PC-3 (cell line): ENCODE data around the gene ADCK2. TPM values are rescaled to one million over a fixed set of nuclear protein-coding genes. Genes with fewer than 3 reads are reported as not detected.

ENCODE experiments used
- ATAC-seq: fragments of 200-7000 bp; cut with Tn5 transposase; 2 replicates; pipeline ENCODE4 v1.9.1; 2020; ENCODE audit warnings: mild to moderate bottlenecking, moderate library complexity
- BruUV-seq: library from RNA; stranded (reverse); fragments of 400-500 nt; replicated peaks from 2 replicates; lab custom pipeline; 2021; lab: Mats Ljungman, UMichigan
- CTCF ChIA-PET: fragments of 300-600 bp; sonication (Branson Sonifier 250); formaldehyde crosslinking; loops from one replicate; lab custom pipeline; 2022; ENCODE audit warnings: antibody characterized with exemption; lab: Charles Lee
- POLR2A ChIA-PET: fragments of 300-600 bp; sonication (Branson Sonifier 250); formaldehyde crosslinking; loops from one replicate; lab custom pipeline; 2022; ENCODE audit warnings: antibody characterized with exemption; ENCODE audit not compliant: unreplicated experiment; lab: Charles Lee
- DNase-seq: peaks from one replicate; pipeline ENCODE4 v3.0.0-alpha.2; 2015
- H2AFZ ChIP-seq: fragments of 300-600 bp; sonication (generic); 2 replicates; pipeline ENCODE4 v1.6.0; 2016; ENCODE audit warnings: antibody characterized with exemption, low read length
- H3F3A ChIP-seq: fragments of 300-600 bp; sonication (generic); one replicate; pipeline ENCODE4 v1.6.0; 2017; ENCODE audit warnings: antibody characterized with exemption, low read length, control low read depth, mild to moderate bottlenecking; ENCODE audit not compliant: unreplicated experiment
- H3K27ac ChIP-seq: fragments of 300-600 bp; sonication (generic); 2 replicates; pipeline ENCODE4 v1.5.1; 2016; ENCODE audit warnings: mild to moderate bottlenecking, low read length
- H3K27me3 ChIP-seq: fragments of 300-600 bp; sonication (generic); 2 replicates; pipeline ENCODE4 v1.6.1; 2016; ENCODE audit warnings: low read length, mixed read lengths
- H3K36me3 ChIP-seq: fragments of 300-600 bp; sonication (generic); 2 replicates; pipeline ENCODE4 v1.6.1; 2016; ENCODE audit warnings: low read depth, mixed run types, low read length, mixed read lengths
- H3K4me1 ChIP-seq: fragments of 300-600 bp; sonication (generic); 2 replicates; pipeline ENCODE4 v1.5.1; 2016; ENCODE audit warnings: low read length; ENCODE audit not compliant: insufficient read depth
- H3K4me2 ChIP-seq: fragments of 300-600 bp; sonication (generic); 2 replicates; pipeline ENCODE4 v1.6.0; 2016; ENCODE audit warnings: low read length
- H3K4me3 ChIP-seq: fragments of 300-600 bp; sonication (generic); 2 replicates; pipeline ENCODE4 v1.5.1; 2016; ENCODE audit warnings: mild to moderate bottlenecking, low read length, mixed read lengths
- H3K79me2 ChIP-seq: fragments of 300-600 bp; sonication (generic); 2 replicates; pipeline ENCODE4 v1.6.1; 2017; ENCODE audit warnings: low read length, mixed read lengths
- H3K9ac ChIP-seq: fragments of 300-600 bp; sonication (generic); 2 replicates; pipeline ENCODE4 v1.6.0; 2016; ENCODE audit warnings: mild to moderate bottlenecking, low read length
- H3K9me2 ChIP-seq: fragments of 300-600 bp; sonication (generic); replicated peaks from 2 replicates; pipeline ENCODE4 v1.6.1; 2016; ENCODE audit warnings: mixed run types, low read length, mixed read lengths
- H3K9me3 ChIP-seq: fragments of 300-600 bp; sonication (generic); 2 replicates; pipeline ENCODE4 v1.6.1; 2016; ENCODE audit warnings: low read length, mixed read lengths
- H4K20me1 ChIP-seq: fragments of 300-600 bp; sonication (generic); 2 replicates; pipeline ENCODE4 v1.6.1; 2016; ENCODE audit warnings: low read length, mixed read lengths
- EZH2 ChIP-seq: fragments of 300-600 bp; sonication (generic); IDR thresholded peaks from one replicate; pipeline ENCODE4 v1.6.1; 2017; ENCODE audit warnings: antibody characterized with exemption, mild to moderate bottlenecking, low read length; ENCODE audit not compliant: unreplicated experiment
- EZH2phosphoT487 ChIP-seq: fragments of 300-600 bp; sonication (generic); IDR thresholded peaks from 2 replicates; pipeline ENCODE4 v1.6.1; 2018; ENCODE audit warnings: mild to moderate bottlenecking, antibody characterized with exemption, low read length, borderline replicate concordance
- intact Hi-C: fragments of 100-400 bp; cut with micrococcal nuclease; formaldehyde crosslinking; loops from 2 replicates; pipeline ENCODE4 v1.9.0; 2023
- total RNA-seq: library from RNA; depleted of rRNA; stranded (reverse); fragments of >200 nt; gene quantifications from 2 replicates; pipeline ENCODE4 v1.2.3, GENCODE V29; 2014
- TF ChIP-seq, protein P1 (sequence below): fragments of 300-600 bp; sonication (generic); conservative IDR thresholded peaks from 2 replicates; pipeline ENCODE4 v1.5.1; 2017; ENCODE audit warnings: antibody characterized with exemption, low read depth, mild to moderate bottlenecking, low read length

The ADCK2 gene
- total RNA-seq, 1 experiment from 2014 or later = 29.4 TPM

DNA sequence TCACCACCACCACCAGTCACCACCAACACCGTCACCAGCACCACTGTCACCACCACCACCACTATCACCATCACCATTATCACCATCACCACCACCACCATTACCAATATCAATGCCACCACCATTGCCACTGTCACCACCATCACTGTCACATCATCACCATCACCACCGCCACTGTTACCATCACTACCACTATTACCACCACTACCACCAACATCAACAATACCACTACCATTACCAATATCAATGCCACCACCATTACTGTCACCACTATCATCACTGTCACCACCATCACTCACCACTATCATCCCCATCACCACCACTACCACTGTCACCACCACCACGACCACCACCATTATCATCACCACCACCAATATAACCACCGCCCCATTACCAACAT lies 18.1 kb upstream of the ADCK2 start:
- TF ChIP-seq EZH2phosphoT487 (no peak), EZH2 (no peak)
- TF ChIP-seq, protein P1, sequence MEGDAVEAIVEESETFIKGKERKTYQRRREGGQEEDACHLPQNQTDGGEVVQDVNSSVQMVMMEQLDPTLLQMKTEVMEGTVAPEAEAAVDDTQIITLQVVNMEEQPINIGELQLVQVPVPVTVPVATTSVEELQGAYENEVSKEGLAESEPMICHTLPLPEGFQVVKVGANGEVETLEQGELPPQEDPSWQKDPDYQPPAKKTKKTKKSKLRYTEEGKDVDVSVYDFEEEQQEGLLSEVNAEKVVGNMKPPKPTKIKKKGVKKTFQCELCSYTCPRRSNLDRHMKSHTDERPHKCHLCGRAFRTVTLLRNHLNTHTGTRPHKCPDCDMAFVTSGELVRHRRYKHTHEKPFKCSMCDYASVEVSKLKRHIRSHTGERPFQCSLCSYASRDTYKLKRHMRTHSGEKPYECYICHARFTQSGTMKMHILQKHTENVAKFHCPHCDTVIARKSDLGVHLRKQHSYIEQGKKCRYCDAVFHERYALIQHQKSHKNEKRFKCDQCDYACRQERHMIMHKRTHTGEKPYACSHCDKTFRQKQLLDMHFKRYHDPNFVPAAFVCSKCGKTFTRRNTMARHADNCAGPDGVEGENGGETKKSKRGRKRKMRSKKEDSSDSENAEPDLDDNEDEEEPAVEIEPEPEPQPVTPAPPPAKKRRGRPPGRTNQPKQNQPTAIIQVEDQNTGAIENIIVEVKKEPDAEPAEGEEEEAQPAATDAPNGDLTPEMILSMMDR = no peak

DNA sequence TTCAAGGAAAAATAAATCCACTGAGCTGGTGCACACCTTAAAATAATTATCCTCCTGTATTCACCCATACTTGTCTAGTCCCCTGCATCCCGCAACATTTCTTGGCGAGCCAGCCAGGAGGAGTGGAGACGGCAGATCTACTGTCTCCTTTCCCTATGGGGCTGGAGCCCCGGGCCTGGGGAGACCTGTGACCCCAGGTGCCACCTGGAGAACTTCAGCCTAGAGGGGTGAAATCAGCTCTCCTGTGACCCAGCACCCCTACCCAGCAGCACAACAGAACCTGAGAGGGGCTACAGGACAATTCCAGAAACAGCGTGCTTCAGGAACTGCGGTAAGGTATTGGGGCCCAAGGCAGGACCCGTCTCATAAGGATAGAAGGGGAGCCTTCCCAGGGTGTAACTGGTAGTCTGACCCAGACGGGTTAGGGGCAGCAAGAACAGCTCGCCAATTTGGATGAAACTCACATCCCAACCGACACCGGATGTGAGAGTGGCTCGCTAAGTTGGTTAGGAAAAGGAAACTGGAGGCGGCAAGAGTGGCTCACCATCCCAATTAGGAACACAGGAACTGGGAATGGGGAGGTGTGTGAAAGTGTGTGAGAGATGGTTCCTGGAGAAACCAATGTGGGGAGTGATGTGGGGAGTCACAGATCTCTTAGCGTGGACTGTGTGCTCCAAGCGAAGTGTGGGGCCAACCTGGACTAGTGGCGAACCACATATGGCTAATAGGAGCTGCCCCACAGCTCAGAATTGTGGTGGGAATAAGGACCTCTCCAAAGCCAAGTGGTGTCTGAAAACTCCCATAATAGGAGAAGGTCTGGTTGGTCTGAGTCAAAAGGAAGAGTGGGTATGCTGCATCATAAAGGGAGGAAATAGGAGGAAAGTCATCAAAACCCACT lies 17.0 kb upstream of the ADCK2 start:
- Histone ChIP-seq H3F3A (no peaks in the 10 kb centered on the region), H3K79me2 (no peaks in the 10 kb centered on the region), H3K27me3 (no peaks in the 10 kb centered on the region), H3K27ac (no peak overlapping the region), H3K36me3 (no peaks in the 10 kb centered on the region), H3K9me3 (no peaks in the 10 kb centered on the region), H3K4me2 (peak overlapping the region; percentile 82), H3K4me3 (peak overlapping the region; percentile 54; the same call in 1 of the 2 replicates), H3K4me1 (peaks cover 19% of the 10 kb centered on the region), H2AFZ (peak overlapping the region; percentile 81; the same call in 1 of the 2 replicates), H3K9me2 (no peaks in the 10 kb centered on the region), H3K9ac (no peak overlapping the region), H4K20me1 (no peaks in the 10 kb centered on the region)
- ChIA-PET POLR2A (no interaction called here), CTCF (no interaction called here)
- DNase-seq (no peak), ATAC-seq (no peak)
- no peak for TF ChIP-seq EZH2phosphoT487
- no TSS peak for BruUV-seq
- intact Hi-C loops = loop anchor here (5.0 kb wide), 1 partner anchor 258 kb away; the partner anchor contains the start of gene SLC37A3

More for the DNA sequence above, 18.1 kb upstream of the ADCK2 start:
- no peaks in the 10 kb centered on the region for H3F3A ChIP-seq
- POLR2A ChIA-PET = no interaction called here
- H3K27me3 ChIP-seq = no peaks in the 10 kb centered on the region
- peaks cover 22% of the 10 kb centered on the region for H3K4me1 ChIP-seq
- DNase-seq (no peak), ATAC-seq (no peak)
- no peak overlapping the region for H3K9ac ChIP-seq
- no peaks in the 10 kb centered on the region for H3K9me2 ChIP-seq
- no peak overlapping the region for H3K4me2 ChIP-seq
- H4K20me1 ChIP-seq = no peaks in the 10 kb centered on the region
- no peaks in the 10 kb centered on the region for H3K36me3 ChIP-seq
- intact Hi-C loops = loop anchor here (5.0 kb wide), 2 partner anchors 47 to 257 kb away; partner anchors contain the start of gene SLC37A3
- no peak overlapping the region for H2AFZ ChIP-seq
- H3K79me2 ChIP-seq = no peaks in the 10 kb centered on the region
- H3K9me3 ChIP-seq = no peaks in the 10 kb centered on the region
- BruUV-seq = no TSS peak
- CTCF ChIA-PET = no interaction called here
- H3K4me3 ChIP-seq = no peak overlapping the region
- no peak overlapping the region for H3K27ac ChIP-seq

- ChIA-PET POLR2A (no interaction called here), CTCF (no interaction called here)
- no peaks in the 10 kb centered on the region for H3K36me3 ChIP-seq
- peak overlapping the region; percentile 54 for H3K4me3 ChIP-seq
- peak overlapping the region; percentile 82 for H3K4me2 ChIP-seq
- H3K79me2 ChIP-seq = no peaks in the 10 kb centered on the region
- ATAC-seq (peak; percentile 62), DNase-seq (peak; percentile 74)
- H3K4me1 ChIP-seq = peaks cover 9% of the 10 kb centered on the region
- intact Hi-C loops = loop anchor here (5.0 kb wide), 1 partner anchor 260 kb away; the partner anchor contains the start of gene SLC37A3
- H3K9ac ChIP-seq = no peak overlapping the region
- H3F3A ChIP-seq = no peaks in the 10 kb centered on the region
- H4K20me1 ChIP-seq = no peaks in the 10 kb centered on the region
- no peaks in the 10 kb centered on the region for H3K9me3 ChIP-seq
- H2AFZ ChIP-seq = peak overlapping the region; percentile 81
- no peaks in the 10 kb centered on the region for H3K27me3 ChIP-seq
- no peak overlapping the region for H3K27ac ChIP-seq
- TF ChIP-seq EZH2 (no peak), EZH2phosphoT487 (no peak)
- TF ChIP-seq, protein P1 = no peak
- no TSS peak for BruUV-seq
- no peaks in the 10 kb centered on the region for H3K9me2 ChIP-seq
These were observed 15.9 kb upstream of the ADCK2 start for GRCh38 chr7:140656548-140657515.
